ENCODE data around the gene TMEM87B. TPM values are rescaled to one million over a fixed set of nuclear protein-coding genes. Genes with fewer than 3 reads are reported as not detected.

The TMEM87B gene
- total RNA-seq, 2 experiments from 2014 or later: 22.3 to 24.1 TPM

DNA sequence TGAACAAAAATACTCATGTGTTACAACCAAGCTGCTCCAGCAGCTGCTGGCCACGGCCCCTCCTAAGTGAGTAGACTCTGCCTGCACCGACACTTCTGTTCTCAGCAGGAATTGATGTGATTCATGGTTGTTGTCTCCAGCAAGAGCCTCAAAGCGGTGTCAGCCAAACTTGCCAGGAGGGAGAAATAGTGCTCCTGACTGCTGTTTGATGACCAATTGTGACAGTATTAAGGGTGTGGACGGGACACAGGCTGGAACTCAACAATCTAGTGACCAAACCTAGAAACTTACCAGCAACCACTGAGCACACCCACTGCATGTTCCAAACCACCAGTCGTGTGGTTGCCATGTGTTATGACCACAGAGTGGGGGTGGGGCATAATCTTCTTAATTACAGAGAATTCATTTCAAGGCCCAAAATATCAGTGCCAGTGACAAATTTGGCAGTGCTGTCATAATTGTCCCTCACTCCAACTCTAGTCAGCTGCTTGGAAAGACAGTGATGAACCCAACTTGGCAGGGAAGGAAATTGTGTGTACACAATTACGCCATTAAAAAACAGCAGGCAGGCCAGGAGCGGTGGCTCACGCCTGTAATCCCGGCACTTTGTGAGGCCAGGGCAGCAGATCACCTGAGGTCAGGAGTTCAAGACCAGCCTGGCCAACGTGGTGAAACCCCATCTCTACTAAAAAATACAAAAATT is 113.5 kb downstream of the TMEM87B start:
- ChIA-PET POLR2A (no interaction called here), CTCF (interaction anchor here (1.2 kb wide), 1 partner anchor 47 kb away, joined by 4 read pairs; no protein-coding TSS in a partner anchor)
- H3K9me3 Mint-ChIP-seq: no peaks in the 10 kb centered on the region
- H3K36me3 Mint-ChIP-seq: no peaks in the 10 kb centered on the region
- no peaks in the 10 kb centered on the region for H3K27me3 Mint-ChIP-seq
- H3K27ac Mint-ChIP-seq: no peak overlapping the region
- H3K4me3 Mint-ChIP-seq: no peak overlapping the region
- H3K4me1 Mint-ChIP-seq (ENCODE audit: low read depth): peaks cover 17% of the 10 kb centered on the region
- intact Hi-C loops (cut with micrococcal nuclease): no loop called here
- DNase-seq: no peak

Other genes starting within 250 kb of the TMEM87B start
- 10 to 100 TPM; 88.8 to 90.2 TPM for gene ANAPC1, start 171.1 kb upstream of the TMEM87B start, total RNA-seq
- gene MERTK, start 156.7 kb upstream of the TMEM87B start, total RNA-seq: 1 to 10 TPM; 1.0 to 1.2 TPM
- 10 to 100 TPM; 38.9 to 40.2 TPM for gene FBLN7, start 83.1 kb downstream of the TMEM87B start, total RNA-seq
- 10 to 100 TPM; 13.0 to 16.0 TPM for gene ZC3H8, start 199.8 kb downstream of the TMEM87B start, total RNA-seq
- 10 to 100 TPM; 14.4 to 15.0 TPM for gene ZC3H6, start 220.3 kb downstream of the TMEM87B start, total RNA-seq

All from activated CD4-positive, alpha-beta memory T cell treated with anti-CD3 and anti-CD28 coated beads for 36 hours (primary cell).